ENCODE measurements around the gene SLC5A10.

SLC5A10 gene

DNA sequence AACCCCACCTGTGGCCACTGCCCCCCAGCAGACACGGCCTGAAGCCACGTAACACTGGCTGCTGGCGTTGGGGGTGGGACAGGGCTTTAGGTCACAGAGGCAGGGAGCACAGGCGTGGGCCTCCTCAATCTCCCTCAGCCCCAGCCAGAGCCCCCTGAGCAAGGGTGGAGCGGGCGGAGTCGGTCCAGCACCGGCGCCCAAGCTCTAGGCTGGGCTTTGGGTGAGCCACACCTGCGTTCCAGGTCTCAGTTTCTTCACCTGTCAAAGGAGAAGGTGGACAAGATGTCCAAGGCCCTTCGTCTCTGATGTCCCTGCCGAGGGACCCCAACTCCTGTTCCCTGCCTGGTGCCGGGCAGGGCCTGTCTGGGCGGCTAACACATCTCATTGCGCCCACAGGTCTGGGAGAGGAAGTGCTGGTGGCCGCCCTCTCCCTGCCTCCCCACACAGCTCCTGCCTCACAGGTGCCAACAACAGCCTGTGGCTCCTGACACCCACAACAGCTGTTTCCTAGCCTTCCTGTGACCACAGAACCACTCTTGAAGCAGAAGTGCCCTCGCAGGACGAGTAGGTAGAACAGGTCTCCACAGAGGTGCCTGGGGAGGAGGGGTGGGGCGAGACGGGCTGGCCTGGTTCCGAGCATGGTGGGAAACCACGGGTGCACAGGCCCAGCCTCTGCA, 40.6 kb downstream of the SLC5A10 start:
- no peak for TF ChIP-seq EZH2 (IDR thresholded peaks at IDR 0.05; ENCODE audit: borderline replicate concordance, low read depth, low read length, severe bottlenecking)
- TF ChIP-seq, protein P1, sequence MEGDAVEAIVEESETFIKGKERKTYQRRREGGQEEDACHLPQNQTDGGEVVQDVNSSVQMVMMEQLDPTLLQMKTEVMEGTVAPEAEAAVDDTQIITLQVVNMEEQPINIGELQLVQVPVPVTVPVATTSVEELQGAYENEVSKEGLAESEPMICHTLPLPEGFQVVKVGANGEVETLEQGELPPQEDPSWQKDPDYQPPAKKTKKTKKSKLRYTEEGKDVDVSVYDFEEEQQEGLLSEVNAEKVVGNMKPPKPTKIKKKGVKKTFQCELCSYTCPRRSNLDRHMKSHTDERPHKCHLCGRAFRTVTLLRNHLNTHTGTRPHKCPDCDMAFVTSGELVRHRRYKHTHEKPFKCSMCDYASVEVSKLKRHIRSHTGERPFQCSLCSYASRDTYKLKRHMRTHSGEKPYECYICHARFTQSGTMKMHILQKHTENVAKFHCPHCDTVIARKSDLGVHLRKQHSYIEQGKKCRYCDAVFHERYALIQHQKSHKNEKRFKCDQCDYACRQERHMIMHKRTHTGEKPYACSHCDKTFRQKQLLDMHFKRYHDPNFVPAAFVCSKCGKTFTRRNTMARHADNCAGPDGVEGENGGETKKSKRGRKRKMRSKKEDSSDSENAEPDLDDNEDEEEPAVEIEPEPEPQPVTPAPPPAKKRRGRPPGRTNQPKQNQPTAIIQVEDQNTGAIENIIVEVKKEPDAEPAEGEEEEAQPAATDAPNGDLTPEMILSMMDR (IDR thresholded peaks at IDR 0.05; ENCODE audit: borderline replicate concordance, extremely low read depth, low read length, poor library complexity, severe bottlenecking): no peak
- H3K9ac ChIP-seq (ENCODE audit: low read depth, low read length): no peak overlapping the region
- no peak overlapping the region for H3K27ac ChIP-seq (ENCODE audit: low read length)
- no peaks in the 10 kb centered on the region for H3K79me2 ChIP-seq (ENCODE audit: insufficient read depth, low read length)
- DNase-seq (peak; percentile 32), ATAC-seq (ENCODE audit: insufficient read depth, low read depth) (peak; percentile 71)
- H3K27me3 ChIP-seq (ENCODE audit: insufficient read depth, low read length, poor library complexity): no peaks in the 10 kb centered on the region
- H3K4me1 ChIP-seq (ENCODE audit: insufficient read depth, low read length): no peaks in the 10 kb centered on the region
- H3K36me3 ChIP-seq (ENCODE audit: insufficient read depth, low read length): no peaks in the 10 kb centered on the region
- H2AFZ ChIP-seq (ENCODE audit: low read depth, low read length): no peak overlapping the region
- H4K20me1 ChIP-seq (ENCODE audit: insufficient read depth, low read length): no peaks in the 10 kb centered on the region; the same call in 1 of the 2 replicates
- H3K4me2 ChIP-seq (ENCODE audit: insufficient read depth, low read length): no peak overlapping the region
- H3K4me3 ChIP-seq (ENCODE audit: low read depth in 1 of 2, low read length in 2 of 2): no peak overlapping the region
- H3K9me3 ChIP-seq (ENCODE audit: insufficient read depth, low read length, severe bottlenecking): peaks cover 3% of the 10 kb centered on the region

DNA sequence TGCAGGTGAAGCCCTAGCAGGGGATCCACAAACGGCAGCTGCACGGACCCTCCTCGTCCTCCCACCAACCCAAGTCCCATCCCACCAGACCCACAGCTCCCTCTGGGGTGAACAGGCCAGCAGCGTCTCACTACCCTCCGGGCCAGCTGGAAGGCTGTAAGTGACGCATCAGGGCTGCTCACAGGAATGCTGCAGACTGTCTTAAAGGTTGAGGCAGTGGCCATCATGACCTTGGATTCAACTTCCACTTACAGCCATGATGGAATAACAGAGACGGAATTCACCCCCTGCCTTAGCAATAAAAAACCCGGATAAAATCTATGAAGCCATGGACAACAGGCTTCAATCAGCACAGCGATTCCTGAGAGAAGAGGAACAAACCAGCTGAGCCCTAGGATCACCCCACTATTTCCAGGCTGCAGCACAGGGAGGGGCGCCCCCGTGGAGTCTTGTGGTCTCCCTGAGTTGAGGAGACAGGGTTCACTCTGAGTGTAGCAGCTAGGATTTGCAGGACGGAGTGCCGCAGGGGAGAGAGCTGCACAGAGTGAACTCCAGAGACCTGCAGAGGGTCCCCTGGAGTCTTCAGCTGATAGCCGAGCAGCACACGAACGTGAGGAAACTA, 42.1 kb downstream of the SLC5A10 start:
- Histone ChIP-seq H3K4me1 (ENCODE audit: insufficient read depth, low read length) (no peaks in the 10 kb centered on the region), H2AFZ (ENCODE audit: low read depth, low read length) (no peak overlapping the region), H3K9me3 (ENCODE audit: insufficient read depth, low read length, severe bottlenecking) (peaks cover 3% of the 10 kb centered on the region), H3K27me3 (ENCODE audit: insufficient read depth, low read length, poor library complexity) (no peaks in the 10 kb centered on the region), H3K4me3 (ENCODE audit: low read depth in 1 of 2, low read length in 2 of 2) (no peak overlapping the region), H3K27ac (ENCODE audit: low read length) (no peak overlapping the region), H3K36me3 (ENCODE audit: insufficient read depth, low read length) (no peaks in the 10 kb centered on the region), H3K4me2 (ENCODE audit: insufficient read depth, low read length) (no peak overlapping the region), H3K79me2 (ENCODE audit: insufficient read depth, low read length) (no peaks in the 10 kb centered on the region), H4K20me1 (ENCODE audit: insufficient read depth, low read length) (peaks cover 6% of the 10 kb centered on the region; the same call in 1 of the 2 replicates), H3K9ac (ENCODE audit: low read depth, low read length) (no peak overlapping the region)
- ATAC-seq (ENCODE audit: insufficient read depth, low read depth): no peak
- no peak for DNase-seq
- TF ChIP-seq EZH2 (IDR thresholded peaks at IDR 0.05; ENCODE audit: borderline replicate concordance, low read depth, low read length, severe bottlenecking): no peak
- TF ChIP-seq, protein P1 (IDR thresholded peaks at IDR 0.05; ENCODE audit: borderline replicate concordance, extremely low read depth, low read length, poor library complexity, severe bottlenecking): no peak

DNA sequence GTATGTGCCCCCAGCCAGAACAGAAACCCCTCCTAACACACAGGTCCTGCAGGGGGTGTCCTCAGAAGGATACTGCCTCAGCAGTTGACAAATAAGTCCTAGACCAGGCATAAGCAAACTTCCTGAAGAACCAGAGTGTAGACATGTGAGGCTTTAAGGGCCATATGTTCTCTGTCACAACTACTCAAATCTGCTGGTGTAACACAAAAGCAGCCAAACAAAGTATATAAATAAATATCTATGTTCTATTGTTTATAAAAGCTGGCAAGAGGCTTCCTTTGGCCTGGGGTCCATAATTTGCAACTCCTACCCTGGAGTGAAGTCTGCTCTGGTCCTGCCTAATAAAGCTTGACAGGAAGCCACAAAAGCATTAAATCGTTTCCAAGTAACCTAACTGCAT, 42.7 kb downstream of the SLC5A10 start:
- no peaks in the 10 kb centered on the region for H3K36me3 ChIP-seq (ENCODE audit: insufficient read depth, low read length)
- no peaks in the 10 kb centered on the region for H3K79me2 ChIP-seq (ENCODE audit: insufficient read depth, low read length)

More for the DNA sequence above, 42.7 kb downstream of the SLC5A10 start:
- Histone ChIP-seq H4K20me1 (ENCODE audit: insufficient read depth, low read length) (peaks cover 6% of the 10 kb centered on the region; the same call in 1 of the 2 replicates), H3K4me3 (ENCODE audit: low read depth in 1 of 2, low read length in 2 of 2) (no peak overlapping the region), H3K4me1 (ENCODE audit: insufficient read depth, low read length) (no peaks in the 10 kb centered on the region), H3K9me3 (ENCODE audit: insufficient read depth, low read length, severe bottlenecking) (peaks cover 3% of the 10 kb centered on the region), H2AFZ (ENCODE audit: low read depth, low read length) (no peak overlapping the region), H3K9ac (ENCODE audit: low read depth, low read length) (no peak overlapping the region), H3K4me2 (ENCODE audit: insufficient read depth, low read length) (no peak overlapping the region), H3K27ac (ENCODE audit: low read length) (no peak overlapping the region), H3K27me3 (ENCODE audit: insufficient read depth, low read length, poor library complexity) (no peaks in the 10 kb centered on the region)
- ATAC-seq (ENCODE audit: insufficient read depth, low read depth): no peak
- no peak for DNase-seq
- TF ChIP-seq EZH2 (IDR thresholded peaks at IDR 0.05; ENCODE audit: borderline replicate concordance, low read depth, low read length, severe bottlenecking): no peak
- TF ChIP-seq, protein P1 (IDR thresholded peaks at IDR 0.05; ENCODE audit: borderline replicate concordance, extremely low read depth, low read length, poor library complexity, severe bottlenecking): no peak

Data from DND-41 (cell line).